AG10803 (cell line): ENCODE data around the gene GALNT18.

ENCODE experiments used
- DNase-seq: peaks from one replicate; pipeline ENCODE4 v3.0.0; 2010; ENCODE audit warnings: low read depth
- H3K4me3 ChIP-seq: 2 replicates; pipeline ENCODE4 v1.5.1; 2011; ENCODE audit warnings: mild to moderate bottlenecking, low read length, control low read depth
- TF ChIP-seq, protein P1 (sequence below): conservative IDR thresholded peaks from 2 replicates; pipeline ENCODE4 v1.5.1; 2011; ENCODE audit warnings: mild to moderate bottlenecking, low read length, control low read depth, inconsistent platforms

GALNT18 gene

DNA sequence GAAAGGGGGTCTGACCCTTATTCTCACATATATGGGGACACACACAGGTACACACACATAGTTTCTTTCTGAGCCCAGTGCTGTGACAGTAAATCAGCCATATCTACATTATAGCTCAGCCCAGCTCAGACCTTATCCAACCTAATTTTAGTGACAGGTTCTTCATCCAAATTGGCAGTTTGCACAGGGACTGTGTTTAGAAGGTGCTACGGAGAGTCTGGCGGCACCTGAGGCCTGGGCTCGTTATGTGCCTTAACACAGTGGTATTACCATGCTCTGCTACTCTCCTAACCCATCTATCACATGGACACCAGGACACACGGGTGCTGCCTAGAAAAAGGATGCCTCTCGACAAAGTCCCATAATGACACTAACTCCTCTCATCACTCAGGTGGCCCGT lies 109.3 kb downstream of the GALNT18 start:
- H3K4me3 ChIP-seq = no peak overlapping the region
- TF ChIP-seq, protein P1, sequence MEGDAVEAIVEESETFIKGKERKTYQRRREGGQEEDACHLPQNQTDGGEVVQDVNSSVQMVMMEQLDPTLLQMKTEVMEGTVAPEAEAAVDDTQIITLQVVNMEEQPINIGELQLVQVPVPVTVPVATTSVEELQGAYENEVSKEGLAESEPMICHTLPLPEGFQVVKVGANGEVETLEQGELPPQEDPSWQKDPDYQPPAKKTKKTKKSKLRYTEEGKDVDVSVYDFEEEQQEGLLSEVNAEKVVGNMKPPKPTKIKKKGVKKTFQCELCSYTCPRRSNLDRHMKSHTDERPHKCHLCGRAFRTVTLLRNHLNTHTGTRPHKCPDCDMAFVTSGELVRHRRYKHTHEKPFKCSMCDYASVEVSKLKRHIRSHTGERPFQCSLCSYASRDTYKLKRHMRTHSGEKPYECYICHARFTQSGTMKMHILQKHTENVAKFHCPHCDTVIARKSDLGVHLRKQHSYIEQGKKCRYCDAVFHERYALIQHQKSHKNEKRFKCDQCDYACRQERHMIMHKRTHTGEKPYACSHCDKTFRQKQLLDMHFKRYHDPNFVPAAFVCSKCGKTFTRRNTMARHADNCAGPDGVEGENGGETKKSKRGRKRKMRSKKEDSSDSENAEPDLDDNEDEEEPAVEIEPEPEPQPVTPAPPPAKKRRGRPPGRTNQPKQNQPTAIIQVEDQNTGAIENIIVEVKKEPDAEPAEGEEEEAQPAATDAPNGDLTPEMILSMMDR = no peak
- no peak for DNase-seq

DNA sequence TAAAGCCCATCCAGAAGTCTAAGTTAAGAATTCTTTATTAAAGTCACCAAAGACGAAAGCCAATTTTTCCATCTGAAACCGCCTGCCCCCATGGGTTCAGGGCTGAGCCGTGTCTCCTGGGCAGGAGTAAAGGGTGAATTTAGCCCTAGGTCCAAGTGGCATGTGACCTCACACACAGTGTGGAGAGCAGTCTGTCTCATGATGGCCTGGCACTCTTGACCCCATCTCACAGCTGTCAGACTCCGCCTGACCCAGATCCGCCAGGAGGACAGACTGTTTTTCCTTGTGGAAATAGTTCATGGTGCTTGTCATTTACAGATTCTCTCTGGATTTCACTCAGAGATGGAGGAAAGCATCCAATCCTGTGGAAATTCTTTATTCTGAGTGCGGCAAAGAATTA lies 109.7 kb downstream of the GALNT18 start:
- H3K4me3 ChIP-seq = no peak overlapping the region
- TF ChIP-seq, protein P1 = no peak
- no peak for DNase-seq

DNA sequence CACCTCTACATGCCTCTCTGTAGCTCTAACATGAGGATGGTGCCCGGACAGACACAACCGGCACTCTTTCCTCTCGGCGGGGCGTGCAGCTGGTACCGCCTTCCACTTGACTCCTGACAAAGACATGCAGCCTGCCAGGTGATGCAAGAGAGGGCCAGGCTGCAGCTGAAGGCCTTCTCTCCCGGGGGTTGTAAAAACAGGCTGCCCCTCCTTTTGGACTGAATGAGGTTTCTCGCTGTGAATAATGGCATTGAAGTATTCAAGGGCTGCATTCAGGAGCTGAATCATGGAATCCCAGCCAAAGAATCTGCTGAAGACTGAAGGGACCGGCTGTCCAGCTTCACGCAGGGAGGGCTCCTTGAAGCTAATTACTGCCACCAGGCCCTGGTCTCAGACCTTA lies 110.9 kb downstream of the GALNT18 start:
- TF ChIP-seq, protein P1 = no peak
- no peak for DNase-seq
- no peak overlapping the region for H3K4me3 ChIP-seq

DNA sequence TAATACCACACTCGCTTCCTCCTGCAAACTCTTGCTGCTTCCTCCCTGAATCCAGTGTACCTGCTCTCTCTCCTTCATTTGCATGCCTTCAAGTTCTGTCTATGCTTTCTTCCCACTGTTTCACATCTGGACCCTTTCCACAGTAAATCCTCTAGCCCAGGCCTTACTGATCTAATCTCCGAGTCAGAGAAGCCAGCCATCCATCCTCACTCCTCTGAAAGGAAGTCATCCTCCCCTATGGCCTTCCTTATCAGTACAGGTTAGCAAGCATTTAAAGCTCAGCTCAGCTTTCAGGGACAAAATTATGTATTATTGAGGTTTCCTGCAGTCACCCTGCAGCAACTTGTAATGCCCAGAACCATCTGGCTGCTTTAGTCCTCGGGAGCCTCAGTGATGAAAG lies 116.1 kb downstream of the GALNT18 start:
- no peak overlapping the region for H3K4me3 ChIP-seq
- TF ChIP-seq, protein P1 = no peak
- no peak for DNase-seq

DNA sequence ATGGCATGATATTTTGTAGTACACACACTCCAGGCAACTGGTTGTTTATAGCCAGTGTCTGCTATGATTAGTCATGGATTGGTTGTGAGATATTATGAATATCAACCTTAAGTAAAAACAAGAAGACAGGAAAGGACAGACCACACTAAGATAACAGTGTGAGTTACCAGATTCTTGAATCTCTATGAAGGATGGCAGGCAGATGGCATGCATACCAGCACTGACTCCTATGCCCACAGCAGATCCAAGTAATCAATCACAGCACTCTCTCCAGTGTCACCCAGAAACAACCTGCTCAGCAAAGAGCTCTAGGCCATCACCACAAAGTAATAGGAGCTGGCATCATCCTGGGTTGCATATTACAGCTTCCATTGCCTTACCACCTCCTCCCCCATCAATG lies 116.6 kb downstream of the GALNT18 start:
- no peak for DNase-seq
- no peak overlapping the region for H3K4me3 ChIP-seq
- TF ChIP-seq, protein P1 = no peak

DNA sequence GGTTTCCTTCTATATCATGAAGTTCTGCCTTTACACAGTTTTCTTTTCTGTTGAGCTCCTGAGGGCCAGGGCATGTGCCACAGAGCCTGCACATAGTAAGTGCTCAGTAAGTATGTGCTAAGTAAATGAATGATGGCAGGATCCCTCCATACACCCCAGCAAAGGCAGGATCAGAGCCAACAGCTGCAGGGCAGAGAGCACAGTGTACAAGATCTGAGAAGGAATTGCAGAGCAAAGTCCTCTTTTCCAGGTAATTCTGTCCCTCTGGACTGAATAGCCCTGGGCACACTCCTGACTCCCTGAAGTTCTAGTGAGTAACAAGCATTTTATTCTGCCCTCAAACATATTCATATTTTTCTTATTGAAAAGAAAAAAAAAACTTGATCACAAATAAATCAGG lies 117.7 kb downstream of the GALNT18 start:
- DNase-seq = no peak
- TF ChIP-seq, protein P1 = no peak
- H3K4me3 ChIP-seq = no peak overlapping the region

DNA sequence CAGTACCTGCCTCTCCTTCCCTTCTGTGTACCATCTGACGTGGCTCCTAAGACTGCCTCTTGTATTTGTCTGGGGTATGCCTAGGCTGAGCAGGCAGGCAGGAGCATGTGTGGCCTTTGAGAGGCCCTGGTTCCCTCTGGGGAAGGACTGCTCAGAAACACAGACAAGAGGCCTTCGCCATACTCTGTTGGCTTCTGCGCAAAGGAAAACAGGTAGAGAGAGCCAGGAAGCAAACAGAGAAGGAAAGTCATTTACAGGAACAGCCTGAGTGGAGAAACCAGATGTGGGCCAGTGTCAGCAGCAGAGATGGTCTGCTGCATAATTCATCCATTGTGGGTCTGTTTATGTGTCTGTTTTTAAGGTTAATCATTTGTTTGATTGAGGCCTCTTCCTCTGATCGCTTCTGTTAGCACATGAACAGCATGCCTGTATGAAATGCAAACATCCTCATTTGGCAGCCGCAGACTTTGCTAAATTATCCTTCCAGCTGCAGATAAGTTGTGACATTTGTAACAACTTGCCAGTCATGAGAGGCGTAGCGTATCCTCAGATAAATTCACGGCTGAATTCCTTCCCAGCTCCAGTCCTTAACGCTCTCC lies 119.4 kb downstream of the GALNT18 start:
- H3K4me3 ChIP-seq = no peak overlapping the region
- no peak for DNase-seq
- TF ChIP-seq, protein P1 = no peak
